ENCODE data around the gene BBLN. TPM values are rescaled to one million over a fixed set of nuclear protein-coding genes. Genes with fewer than 3 reads are reported as not detected.
"Not testable (repeated sequence)": the region's sequence is repeated elsewhere in the genome, so short reads cannot be mapped to it uniquely, and the experiment has no call there.

Gene BBLN, protein sequence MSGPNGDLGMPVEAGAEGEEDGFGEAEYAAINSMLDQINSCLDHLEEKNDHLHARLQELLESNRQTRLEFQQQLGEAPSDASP
- polyA plus RNA-seq (ENCODE audit: insufficient read length in 4 of 4), result 10 to 100 TPM; 33.1 to 65.4 (median 38.4) TPM

DNA sequence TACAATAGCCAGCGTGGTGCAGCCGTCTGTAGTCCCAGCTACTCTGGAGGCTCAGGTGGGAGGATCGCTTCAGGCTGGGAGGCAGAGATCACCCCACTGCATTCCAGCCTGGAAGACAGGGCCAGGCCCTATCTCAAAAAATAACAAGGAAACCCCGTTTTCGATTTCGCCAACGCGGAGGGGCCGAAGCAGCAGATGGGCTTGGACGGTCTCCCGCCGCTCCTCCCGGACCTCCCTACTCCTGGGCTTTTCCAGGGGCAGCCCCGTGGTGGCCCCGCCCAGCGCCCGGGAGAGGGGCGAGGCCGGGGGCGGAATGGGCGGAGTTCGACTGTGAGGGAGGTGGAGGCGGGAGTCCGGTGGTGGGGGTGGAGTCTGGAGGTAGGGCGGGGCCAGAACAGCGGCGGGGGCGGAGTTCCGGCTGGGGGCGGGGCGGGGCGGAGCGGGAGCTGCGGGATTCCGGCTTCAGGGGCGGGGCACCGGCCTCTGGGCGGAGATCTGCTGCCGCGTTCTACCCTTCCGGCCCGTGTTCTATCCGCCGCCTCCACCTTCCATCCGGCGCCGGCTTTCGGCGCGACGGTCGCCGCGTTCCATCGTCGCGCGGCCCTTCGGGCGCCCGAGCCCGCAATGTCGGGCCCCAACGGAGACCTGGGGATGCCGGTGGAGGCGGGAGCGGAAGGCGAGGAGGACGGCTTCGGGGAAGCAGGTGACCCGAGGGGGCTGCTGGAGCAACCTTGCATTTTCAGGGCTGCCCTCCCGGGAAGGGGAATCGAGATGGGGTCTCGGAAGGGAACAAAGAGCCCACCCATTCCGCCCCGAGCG lies at the start of gene BBLN:
TSS of gene BBLN (plus strand) at position 482 of the 819 bp plus-strand sequence. CDS start at position 625, 143 bp downstream.
- DNase-seq (ENCODE audit: low read depth in 4 of 4, low spot score in 3 of 4), result peak; percentile 78 to 88 (median 87)

DNA sequence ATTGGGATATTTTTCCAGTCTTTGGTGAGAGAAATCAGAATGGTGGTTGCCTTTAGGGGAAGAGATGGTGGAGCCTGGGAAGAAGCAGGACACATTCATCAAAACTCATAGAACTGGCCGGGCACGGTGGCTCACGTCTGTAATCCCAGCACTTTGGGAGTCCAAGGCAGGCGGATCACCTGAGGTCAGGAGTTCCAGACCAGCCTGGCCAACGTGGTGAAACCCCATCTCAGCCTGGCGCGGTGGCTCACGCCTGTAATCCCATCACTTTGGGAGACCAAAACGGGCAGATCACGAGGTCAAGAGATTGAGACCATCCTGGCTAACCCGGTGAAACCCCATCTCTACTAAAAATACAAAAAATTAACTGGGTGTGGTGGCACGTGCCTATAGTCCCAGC lies 48.3 kb upstream of the BBLN start:
- not testable (repeated sequence) for DNase-seq (ENCODE audit: low read depth in 4 of 4, low spot score in 3 of 4)

DNA sequence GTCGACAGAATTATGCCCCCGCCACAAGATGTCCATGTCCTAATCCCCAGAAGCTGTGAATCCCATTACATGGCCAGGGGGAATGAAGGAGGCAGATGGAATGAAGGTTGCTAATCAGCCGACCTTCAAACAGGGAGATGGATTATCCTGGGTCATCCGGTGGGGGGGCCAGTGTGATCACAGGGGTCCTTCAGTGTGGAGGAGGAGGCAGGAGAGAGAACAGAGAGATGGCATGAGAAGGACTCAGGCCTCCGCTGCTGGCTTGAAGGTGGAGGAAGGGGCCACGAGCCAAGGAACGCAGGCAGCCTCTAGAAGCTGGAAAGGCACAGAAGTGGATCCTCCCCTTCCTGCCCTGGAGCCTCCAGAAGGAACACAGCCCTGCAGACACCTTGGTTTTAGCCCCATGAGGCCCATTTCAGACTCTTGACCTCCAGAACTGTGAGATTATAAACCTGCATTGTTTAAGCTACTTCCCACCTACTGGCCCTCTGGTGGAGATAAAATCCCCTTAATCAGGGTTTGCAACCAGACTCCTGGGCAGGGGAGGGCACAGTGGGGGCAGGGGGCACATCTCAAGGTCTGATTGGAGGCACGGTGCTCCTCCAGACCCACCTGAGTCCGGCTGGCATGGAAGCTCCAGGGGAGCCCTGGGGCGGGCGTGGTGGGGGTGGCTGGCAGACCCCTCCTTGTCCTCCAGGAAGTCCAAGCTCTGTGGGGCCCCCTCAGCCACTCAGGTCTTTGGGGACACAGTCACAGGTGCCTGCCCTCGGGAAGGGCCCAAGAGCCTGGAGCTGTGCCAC lies 46.3 kb upstream of the BBLN start:
- no peak for DNase-seq (ENCODE audit: low read depth in 4 of 4, low spot score in 3 of 4)

DNA sequence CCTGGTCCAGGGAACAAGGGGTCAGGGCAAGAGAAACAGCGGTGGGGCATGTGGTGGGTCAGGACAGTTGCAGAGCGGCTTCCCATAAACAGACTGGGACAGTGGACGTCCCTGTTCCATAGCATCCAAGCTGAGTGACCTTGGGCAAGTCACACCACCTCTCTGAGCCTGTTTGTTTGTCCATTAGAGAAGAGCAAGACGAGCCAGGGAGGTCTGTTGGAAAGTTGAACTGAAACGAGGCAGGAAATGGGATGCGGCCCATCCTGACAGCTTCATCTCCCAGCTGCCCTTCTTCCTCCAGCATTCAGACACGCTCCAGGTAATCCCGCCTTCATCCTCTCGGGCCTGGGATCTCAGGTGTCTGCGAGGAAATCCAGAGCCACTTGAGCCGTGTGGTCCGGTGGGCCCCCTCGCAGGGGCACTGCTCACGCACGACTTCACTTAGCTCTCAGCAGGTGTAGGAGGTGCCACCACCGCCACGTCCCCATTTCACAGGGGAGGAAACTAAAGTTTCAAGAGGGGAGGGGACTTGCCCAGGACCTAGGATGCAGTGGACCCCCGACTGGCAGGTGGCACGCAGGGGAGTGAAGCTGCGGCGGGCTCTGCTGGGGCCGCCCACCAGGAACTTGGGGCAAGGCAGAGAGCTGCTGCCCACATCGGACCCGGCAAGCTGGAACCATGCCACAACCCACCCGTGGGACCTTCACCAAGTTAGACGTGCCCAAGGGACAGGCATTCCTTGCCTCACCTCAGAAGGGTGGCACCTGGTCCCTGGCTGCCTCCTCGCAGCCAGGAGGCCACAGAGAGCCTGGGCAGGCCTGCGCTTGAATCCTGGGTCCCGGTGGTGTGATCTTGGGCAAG lies 45.5 kb upstream of the BBLN start:
- no peak for DNase-seq (ENCODE audit: low read depth in 4 of 4, low spot score in 3 of 4)

DNA sequence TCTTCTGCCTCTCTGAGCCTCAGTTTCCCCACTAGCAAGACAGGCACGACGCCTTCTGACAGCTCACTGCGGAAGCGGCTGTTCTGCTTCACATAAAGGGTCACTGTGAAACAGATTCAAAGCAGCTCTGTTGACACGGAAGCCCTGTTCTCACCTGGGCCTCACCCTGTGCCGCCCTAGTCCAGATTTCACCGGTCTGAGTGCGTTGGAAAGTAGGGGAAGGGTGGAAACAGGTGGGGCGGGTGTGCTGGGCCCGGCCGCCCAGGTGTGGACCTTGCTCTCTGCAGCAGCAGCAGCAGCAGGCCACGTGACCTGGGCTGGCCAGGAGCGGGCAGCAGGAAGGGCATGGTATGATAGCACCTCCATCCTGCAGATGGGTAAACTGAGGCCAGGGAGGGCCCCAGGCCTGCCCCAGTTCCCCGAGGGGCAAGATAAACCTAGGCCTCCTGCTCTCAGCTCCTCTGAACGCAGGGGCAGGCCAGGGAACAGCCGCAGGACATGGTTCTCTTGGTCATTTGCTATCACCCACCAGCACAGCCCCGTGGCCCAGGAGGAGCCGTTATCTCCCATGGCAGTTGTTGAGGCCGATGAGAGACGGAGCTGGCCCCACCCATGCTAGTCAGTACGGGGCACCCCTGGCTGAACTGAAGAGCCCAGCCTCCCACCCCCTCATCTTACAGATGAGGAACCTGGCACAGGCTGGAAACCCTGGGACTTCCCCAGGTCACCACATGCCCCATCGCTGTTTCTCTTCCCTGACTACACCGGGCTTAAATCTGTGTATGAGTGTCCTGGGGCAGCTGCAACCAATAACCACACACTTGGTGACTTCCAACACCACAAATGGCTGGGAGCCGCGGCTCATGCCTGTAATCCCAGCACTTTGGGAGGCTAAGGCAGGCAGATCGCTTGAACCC lies 44.6 kb upstream of the BBLN start:
- DNase-seq (ENCODE audit: low read depth in 4 of 4, low spot score in 3 of 4), result no peak

DNA sequence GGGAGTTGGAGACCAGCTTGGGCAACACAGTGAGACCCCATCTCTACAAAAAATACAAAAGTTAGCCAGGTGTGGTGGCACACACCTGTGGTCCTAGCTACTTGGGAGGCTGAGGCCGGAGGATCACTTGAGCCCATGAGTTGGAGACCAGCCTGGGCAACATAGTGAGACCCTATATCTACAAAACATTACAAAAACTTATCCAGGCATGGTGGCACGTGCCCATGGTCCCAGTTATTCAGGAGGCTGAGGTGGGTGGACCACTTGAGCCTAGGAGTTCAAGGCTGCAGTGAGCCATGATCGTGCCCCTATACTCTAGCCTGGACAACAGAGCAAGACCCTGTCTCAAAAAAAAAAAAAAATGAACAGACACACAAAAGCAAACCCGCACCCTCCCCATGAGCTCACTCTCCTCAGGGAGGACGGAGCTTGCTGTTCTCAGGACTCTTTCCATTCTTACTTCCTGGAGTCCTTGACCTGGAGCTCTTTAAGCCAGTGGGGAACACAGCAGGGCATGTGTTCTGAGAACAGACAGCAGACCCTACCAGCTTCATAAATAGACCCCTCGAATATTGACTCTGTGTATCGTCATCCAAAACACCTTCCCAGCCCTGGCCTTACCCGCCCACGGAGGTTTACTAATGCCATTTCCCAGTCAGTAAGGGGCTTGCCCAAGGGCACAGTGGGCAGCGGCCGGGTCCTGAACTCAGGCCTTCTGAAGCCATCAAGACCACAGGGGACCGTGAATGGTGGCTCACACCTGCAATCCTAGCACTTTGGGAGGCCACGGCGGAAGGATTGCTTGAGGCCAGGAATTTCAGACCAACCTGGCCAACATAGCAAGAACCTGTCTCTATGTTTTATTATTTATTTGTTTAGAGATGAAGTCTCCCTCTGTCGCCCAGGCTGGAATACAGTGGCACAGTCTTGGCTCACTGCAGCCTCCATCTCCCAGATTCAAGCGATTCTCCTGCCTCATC lies 43.7 kb upstream of the BBLN start:
- DNase-seq (ENCODE audit: low read depth in 4 of 4, low spot score in 3 of 4), result no peak

DNA sequence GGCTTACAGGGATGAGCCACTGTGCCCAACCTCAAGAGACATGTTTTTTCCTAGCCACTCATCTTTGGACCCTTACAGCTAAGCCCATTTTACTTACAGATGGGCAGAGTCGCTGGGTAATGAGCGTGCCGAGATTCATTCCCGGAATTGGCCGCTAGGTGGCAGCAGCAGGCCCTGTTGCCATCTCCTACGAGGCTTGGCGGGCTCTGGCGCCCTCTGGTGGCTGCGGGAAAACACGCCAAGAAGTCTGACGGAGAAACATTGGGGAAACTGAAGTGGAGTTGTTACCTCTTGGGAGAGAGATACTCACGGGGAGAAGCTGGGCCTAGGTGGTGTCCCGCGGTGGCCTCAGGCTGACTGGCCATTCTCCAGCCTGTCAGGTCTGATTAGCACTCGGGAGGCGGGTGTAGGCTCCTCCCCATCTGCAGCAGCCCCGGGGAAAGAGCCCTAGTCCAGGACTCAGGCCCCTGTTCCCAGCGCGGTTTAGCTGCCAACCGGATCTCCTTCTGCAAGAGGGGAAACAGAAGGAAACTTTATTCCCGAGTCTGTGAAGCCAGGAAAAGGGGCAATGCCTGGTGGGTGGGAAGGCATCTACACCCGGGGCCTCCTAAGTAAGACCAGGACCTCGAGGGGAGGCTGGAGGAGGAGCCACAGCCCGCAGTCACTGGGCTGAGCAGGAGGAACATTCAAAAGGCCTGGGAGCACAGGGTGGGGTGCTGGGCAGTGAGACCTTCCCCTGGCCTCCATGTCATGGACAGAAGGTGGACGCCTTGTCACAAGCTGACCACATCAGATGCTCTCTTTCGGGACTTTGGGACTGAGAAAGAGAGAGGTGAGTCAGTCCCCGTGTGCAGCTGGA lies 42.2 kb upstream of the BBLN start:
- peak in 2 of 4 donors; percentile 72 to 81 for DNase-seq (ENCODE audit: low read depth in 4 of 4, low spot score in 3 of 4)

DNA sequence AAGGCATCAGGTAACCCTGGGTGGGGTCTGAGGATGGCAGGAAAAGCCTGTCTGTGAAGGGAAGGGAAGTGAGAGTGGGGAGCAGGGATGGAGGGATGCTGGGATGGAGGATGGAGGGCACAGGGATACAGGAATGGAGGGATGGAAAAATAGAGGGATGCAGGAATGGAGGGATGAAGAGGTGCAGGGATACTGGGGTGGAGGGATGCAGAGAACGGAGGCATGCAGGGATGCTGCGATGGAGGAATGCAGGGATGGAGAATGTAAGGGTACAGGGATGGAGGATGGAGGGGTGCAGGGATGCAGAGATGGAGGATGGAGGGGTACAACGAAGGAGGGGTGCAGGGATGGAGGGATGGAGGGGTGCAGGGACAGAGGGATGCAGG lies 41.6 kb upstream of the BBLN start:
- DNase-seq (ENCODE audit: low read depth in 4 of 4, low spot score in 3 of 4), result no peak

DNA sequence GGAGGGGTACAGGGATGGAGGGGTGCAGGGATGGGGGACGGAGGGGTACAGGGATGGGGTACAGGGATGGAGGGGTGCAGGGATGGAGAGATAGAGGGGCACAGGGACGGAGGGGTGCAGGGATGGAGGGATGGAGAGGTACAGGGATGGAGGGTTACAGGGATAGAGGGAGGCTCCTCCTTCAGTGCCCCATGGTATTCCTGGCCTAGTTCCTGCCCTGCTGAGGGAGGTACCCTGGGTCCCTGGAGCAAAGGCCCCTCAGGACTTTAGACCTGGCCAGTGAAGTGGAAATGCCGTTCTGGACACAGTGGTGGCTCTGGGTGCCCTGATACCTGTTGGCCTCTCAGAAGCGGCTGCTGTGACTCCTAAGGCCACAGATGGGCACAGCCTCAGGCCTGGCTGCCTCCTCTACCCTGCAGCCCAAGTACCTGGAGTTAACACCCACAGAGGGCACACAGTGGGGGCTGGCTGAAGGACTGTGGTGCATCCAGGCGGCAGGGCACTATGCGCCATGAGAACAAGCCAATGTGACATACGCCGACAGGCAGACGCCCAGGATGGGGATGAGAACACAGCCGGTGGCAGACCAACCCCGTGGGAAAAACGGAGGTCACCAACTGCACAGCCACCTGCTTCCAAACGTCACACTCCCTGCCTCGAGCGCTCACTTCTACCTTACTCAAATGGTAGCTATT lies 40.9 kb upstream of the BBLN start:
- DNase-seq (ENCODE audit: low read depth in 4 of 4, low spot score in 3 of 4), result no peak

DNA sequence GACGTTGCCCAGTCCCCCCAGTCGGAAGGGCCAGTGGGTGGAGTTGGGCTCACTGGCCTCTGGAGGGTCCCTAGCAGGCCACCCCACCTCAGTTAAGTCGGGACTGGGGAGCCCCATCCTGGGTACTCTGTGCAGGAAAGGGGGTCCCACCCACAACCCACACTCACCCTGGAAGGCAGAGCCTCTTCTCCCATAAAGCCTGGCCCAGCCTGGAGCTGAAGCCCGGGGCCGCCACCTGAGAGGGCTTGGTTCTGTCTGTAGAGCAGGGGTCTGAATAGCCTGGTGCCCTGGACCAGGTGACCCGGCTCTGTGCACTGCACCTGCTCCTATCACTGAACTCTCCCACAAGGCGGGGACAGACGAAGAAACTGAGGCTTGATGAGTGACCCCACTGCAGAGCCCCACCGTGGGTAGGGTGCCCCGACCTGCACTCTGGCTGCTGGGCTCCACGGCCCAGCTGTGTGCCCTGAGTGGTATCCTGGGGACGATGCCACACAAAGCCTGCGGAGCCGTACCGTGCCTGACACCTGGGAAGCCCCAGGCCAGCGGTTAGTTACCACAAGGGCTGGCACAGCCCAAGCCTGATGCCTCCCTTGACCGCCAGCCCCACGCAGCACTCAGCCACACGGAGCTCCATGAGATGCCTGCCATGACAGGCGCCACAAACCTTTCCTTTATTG lies 39.9 kb upstream of the BBLN start:
- DNase-seq (ENCODE audit: low read depth in 4 of 4, low spot score in 3 of 4), result no peak

DNA sequence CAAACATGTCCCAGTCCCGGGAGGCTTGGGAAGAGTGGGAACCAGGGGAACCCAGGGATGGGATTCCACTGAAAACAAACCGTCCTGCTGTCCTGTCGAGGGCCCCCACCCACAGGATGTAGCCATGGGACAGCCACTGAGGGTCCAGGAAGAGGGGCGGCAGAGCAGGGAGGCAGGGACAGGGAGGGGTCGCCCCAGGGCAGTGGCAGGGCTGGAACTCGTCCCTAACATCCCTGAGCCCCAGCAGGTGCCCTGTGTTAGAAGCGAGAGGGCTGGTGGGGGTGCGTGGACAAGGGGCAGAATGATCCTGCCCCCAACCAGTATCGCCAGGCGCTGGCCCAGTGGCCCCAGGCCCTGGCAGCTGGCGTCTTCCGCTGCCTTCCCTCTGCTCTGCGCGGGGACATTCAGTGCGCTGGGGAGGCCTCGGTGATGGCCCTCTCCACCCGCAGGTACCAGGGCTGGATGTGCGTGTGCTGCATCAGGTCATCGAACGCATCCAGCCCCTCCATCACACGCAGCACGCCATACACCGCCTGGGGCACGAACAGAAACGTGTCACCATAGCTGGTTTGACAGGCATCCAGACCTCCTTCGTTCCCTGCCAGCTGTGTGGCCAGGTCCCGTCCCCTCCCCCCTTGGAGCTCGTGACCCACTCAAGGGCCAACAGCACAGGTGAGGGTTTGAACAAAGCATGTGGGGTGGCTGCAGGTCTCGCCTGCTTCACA lies 39.2 kb upstream of the BBLN start:
- no peak for DNase-seq (ENCODE audit: low read depth in 4 of 4, low spot score in 3 of 4)

DNA sequence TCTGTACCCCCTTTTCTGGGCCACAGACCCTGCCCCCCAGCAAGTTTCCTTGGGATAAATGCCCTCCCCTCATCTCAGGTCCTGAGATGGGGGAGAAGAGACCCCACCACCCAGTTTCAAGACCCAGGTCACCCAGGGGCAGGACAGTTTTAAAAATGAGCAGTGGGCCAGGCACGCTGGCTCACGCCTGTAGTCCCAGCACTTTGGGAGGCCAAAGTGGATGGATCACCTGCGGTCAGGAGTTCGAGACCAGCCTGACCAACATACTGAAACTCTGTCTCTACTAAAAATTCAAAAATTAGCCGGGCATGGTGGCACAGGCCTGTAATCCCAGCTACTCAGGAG lies 38.6 kb upstream of the BBLN start:
- DNase-seq (ENCODE audit: low read depth in 4 of 4, low spot score in 3 of 4), result no peak

DNA sequence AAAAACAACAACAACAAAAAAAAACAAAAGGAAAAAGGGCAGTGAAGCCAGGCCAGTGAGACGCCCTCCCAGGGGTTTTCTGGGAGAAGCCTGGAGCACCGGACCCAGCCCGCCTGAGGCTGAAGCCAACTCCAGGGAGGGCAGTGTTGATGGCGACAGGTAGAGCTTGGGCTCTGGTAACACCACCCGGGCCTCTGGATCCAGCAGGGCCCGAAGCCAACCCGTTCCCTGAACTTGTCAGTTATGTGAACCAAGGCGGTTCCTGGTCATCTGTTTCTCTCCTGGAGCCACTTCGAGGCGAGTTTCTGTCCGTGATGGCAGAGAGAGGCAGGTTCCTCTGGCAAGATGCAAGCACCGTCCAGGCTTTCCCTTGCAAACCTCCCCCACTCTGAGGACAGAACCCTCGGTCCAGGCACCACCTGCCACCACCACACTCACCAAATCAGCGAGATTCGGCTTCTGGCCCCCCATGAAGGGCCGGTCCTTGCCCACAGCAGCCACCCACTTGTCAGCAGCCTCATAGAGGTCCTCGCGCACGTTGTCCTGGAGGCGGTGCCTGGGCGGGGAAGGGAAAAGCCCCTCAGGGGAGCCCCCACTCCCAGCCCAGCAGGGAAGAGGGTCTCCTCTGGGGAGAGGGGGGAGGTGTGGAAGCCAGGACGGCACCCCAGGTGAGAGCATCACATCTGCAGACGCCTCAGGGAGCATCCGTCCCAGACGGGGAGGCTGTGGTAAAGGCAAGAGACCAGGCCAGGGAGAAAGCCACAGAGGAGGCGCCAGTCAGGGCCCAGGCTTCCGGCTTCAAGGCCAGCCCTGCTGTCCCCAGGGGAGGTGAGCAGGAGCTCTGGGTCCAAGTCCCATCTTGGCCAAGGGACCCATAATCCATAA lies 37.9 kb upstream of the BBLN start:
- no peak for DNase-seq (ENCODE audit: low read depth in 4 of 4, low spot score in 3 of 4)

DNA sequence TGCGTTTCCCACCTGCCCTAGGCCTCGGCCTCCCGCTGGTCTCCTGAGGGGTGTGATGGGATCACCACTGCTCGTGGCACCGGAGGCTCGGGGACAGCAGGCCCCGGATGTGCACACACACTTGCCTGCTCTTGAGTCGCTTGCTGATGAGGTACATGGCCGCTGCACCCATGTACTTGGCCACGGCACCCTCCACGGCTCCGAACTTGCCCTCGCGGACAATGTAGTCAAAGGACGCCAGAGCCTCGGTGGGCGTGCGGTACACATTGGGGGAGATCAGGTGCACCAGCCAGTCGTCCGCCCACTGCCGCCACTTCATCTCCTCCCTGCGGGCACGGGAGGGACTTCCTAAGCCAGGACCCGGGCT lies 37.3 kb upstream of the BBLN start:
- DNase-seq (ENCODE audit: low read depth in 4 of 4, low spot score in 3 of 4), result no peak

All from left renal pelvis (tissue), 4 donors.